ENCODE results near the gene MPP4.

MPP4 gene

DNA sequence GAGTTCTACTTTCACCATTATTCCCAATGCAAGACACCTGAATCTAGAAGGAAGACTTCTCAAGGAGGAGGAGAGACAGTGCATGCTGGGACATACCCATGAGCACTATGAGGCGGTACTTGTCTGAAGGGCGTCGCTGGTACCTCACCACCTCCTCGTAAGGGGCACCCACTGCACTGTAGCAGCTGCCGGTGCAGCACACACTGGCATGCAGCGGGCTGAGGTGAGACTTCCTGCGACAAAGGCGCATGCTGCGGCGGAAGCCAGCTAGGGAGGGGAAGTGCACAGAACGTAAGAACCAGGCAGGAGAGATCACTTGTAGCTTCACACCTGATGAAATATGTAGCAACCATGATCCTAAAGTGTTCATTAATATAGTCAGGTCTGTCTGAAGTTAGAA, 42.3 kb downstream of the MPP4 start:
- H3K4me1 Mint-ChIP-seq (ENCODE audit: low read depth): no peaks in the 10 kb centered on the region
- H3K27ac Mint-ChIP-seq: no peak overlapping the region
- H3K4me3 Mint-ChIP-seq: no peak overlapping the region
- H3K9me3 Mint-ChIP-seq (ENCODE audit: low read depth): no peaks in the 10 kb centered on the region
- peaks cover 9% of the 10 kb centered on the region for H3K27me3 Mint-ChIP-seq
- no peaks in the 10 kb centered on the region for H3K36me3 Mint-ChIP-seq

DNA sequence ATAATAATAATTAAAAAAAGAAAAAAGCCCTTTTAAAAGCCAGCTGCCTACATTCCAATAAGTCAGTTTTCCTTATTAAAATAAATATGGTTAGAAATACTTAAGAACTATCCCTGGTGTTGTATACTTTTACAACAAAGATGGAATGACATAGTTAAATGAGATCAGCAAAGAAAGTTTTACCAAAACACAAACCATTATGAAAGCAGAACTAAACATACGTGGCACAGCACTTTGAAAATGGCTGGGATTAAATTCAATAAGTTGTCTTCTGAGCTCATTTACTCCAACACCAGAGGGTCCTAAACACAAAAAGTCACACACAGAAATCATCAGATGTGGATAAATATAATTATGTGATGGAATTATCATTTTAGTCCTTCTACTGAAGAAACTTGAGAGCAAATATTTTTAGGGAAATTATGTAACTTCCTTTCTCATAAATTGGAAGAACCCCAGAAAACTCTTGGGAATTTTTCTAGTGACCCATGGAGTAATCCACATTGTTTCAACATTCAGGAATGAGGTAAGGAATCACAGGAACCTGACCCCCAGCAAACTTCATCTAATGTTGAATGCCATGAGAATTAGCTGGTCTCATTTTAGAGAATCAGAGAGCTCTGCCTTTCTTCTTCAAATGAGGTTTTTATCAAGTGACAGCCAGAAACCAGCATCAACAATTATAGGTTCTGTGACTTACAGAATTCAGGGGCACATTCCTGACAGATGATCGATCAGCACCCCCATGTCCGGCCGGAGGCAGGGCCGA, 43.6 kb downstream of the MPP4 start:
- no peaks in the 10 kb centered on the region for H3K4me1 Mint-ChIP-seq (ENCODE audit: low read depth)
- no peak overlapping the region for H3K4me3 Mint-ChIP-seq
- no peaks in the 10 kb centered on the region for H3K36me3 Mint-ChIP-seq
- H3K27ac Mint-ChIP-seq: no peak overlapping the region
- no peaks in the 10 kb centered on the region for H3K9me3 Mint-ChIP-seq (ENCODE audit: low read depth)
- H3K27me3 Mint-ChIP-seq: peaks cover 12% of the 10 kb centered on the region

DNA sequence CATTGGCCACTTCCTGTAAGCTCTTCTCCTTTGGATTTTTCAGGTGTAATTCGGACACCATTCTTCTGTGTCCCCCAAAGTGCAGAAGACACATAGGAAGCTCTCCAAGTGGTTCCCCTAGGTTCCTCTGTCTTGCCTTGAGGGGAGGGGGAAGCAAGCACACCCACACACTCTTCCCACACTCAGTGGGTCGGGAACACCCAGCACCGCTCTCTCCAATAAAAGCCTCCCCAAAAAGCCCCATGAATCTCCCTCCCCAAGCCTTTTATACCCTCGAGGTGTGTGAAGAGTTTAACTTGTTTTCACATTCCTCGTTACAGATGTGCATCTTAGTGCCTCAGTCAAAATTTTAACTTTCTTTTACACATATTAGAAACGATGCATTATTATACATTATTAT, 45.2 kb downstream of the MPP4 start:
- Mint-ChIP-seq H3K27me3 (peaks cover 12% of the 10 kb centered on the region), H3K9me3 (ENCODE audit: low read depth) (no peaks in the 10 kb centered on the region), H3K36me3 (no peaks in the 10 kb centered on the region), H3K4me1 (ENCODE audit: low read depth) (no peaks in the 10 kb centered on the region), H3K27ac (no peak overlapping the region), H3K4me3 (no peak overlapping the region)

DNA sequence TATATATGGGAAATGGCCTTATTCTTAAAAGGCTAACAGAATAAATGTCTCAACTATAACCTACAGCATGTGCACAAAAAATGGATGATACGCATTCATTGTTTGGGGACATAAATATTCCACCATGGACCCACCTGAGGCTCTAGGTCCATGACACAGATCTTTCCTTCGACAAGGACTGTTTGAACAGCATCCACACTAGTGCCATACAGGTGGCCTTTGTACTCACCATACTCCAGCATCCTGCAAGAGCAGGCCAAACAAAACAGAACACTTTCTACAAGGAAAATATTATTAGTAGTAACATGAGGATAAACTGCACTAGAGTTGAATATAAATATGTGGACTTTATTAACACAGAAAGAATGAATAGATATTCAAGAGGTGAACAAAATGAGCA, 49.0 kb downstream of the MPP4 start:
- no peaks in the 10 kb centered on the region for H3K36me3 Mint-ChIP-seq
- no peak overlapping the region for H3K4me3 Mint-ChIP-seq
- no peak overlapping the region for H3K27ac Mint-ChIP-seq
- H3K4me1 Mint-ChIP-seq (ENCODE audit: low read depth): no peaks in the 10 kb centered on the region
- no peaks in the 10 kb centered on the region for H3K9me3 Mint-ChIP-seq (ENCODE audit: low read depth)
- H3K27me3 Mint-ChIP-seq: peaks cover 9% of the 10 kb centered on the region

DNA sequence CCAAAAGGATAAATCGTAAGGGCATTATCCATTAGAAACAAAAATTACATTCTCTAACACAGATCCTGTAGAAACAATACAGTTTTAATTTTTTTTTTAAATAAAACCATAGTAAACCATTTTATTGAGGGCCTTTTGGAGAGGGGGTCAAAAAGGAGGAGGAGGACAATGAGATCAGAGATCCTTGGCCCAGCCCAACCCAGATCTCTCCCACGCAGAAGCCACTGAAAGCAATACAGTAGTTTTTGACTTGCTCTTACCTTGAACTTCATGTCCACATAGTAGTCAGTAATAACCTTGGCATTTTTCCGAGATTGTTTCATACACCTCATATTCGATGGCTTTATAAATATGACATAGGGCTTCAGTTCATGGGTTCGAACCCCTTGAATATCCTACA, 51.0 kb downstream of the MPP4 start:
- Mint-ChIP-seq H3K9me3 (ENCODE audit: low read depth) (no peaks in the 10 kb centered on the region), H3K4me3 (no peak overlapping the region), H3K36me3 (no peaks in the 10 kb centered on the region), H3K27ac (no peak overlapping the region), H3K27me3 (peaks cover 4% of the 10 kb centered on the region), H3K4me1 (ENCODE audit: low read depth) (peaks cover 4% of the 10 kb centered on the region)

DNA sequence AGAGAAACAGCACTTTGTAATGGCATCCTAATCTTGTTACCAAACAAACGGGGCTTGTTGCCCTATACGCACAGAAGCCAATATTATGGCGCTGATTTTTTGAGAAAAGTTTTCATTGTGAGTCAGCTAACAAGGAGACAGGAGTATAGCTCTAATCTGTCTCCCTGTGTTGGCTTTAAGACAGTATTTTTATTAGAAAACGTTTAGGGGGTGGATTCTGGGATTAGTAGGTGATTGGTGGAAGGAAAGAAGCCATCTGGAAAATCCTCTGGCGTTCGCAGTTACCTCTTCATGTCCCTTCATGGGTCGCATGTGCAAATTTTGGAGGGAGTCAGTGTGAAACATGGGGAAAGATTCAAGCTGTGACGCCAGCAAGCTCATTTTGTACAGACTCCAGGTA, 54.4 kb downstream of the MPP4 start:
- Mint-ChIP-seq H3K9me3 (ENCODE audit: low read depth) (no peaks in the 10 kb centered on the region), H3K27ac (no peak overlapping the region), H3K4me3 (peak overlapping the region; percentile 90), H3K4me1 (ENCODE audit: low read depth) (peaks cover 9% of the 10 kb centered on the region), H3K36me3 (no peaks in the 10 kb centered on the region), H3K27me3 (no peaks in the 10 kb centered on the region)

GRCh38 chr2:201643216-201643890, 55.1 kb downstream of the MPP4 start, which contains the start of gene TMEM237:
TMEM237 (minus strand) TSS chr2:201643503; CDS start chr2:201643400, 103 bp downstream.
- no peaks in the 10 kb centered on the region for H3K36me3 Mint-ChIP-seq
- H3K4me3 Mint-ChIP-seq: peak within 1 kb of the TSS; percentile 90
- peak within 1 kb of the TSS; percentile 87 for H3K27ac Mint-ChIP-seq
- H3K27me3 Mint-ChIP-seq: no peaks in the 10 kb centered on the region
- H3K9me3 Mint-ChIP-seq (ENCODE audit: low read depth): no peaks in the 10 kb centered on the region
- peaks cover 9% of the 10 kb centered on the region for H3K4me1 Mint-ChIP-seq (ENCODE audit: low read depth)

GRCh38 chr2:201642579-201643215, 55.7 kb downstream of the MPP4 start:
- H3K4me3 Mint-ChIP-seq: peak overlapping the region; percentile 90
- H3K27ac Mint-ChIP-seq: peak overlapping the region; percentile 87
- peaks cover 3% of the 10 kb centered on the region for H3K36me3 Mint-ChIP-seq
- H3K9me3 Mint-ChIP-seq (ENCODE audit: low read depth): no peaks in the 10 kb centered on the region
- H3K4me1 Mint-ChIP-seq (ENCODE audit: low read depth): peaks cover 9% of the 10 kb centered on the region
- no peaks in the 10 kb centered on the region for H3K27me3 Mint-ChIP-seq

DNA sequence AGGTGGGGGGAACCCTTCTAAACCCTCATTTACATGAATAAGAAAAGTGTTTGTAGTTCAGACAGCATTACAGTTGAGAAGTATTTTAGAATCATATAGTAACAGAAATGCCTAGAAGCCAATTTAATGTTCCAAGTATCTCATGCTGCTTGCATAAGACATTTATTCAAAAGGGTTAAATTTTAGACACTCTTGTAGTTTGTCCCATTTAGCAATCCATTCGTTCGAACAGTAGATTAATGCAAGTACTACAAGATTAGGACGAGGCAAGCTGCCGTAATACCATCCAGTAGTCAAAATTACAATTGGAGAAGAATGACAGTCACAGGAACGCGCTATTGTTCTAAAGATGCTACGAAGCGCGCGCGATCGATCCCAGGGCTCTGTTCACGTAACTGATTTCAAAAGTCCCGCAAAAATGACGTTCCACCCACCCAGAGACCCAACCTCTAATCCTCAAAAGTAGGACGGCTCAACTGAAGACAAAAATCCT, 56.3 kb downstream of the MPP4 start:
- H3K4me1 Mint-ChIP-seq (ENCODE audit: low read depth): peaks cover 9% of the 10 kb centered on the region
- H3K9me3 Mint-ChIP-seq (ENCODE audit: low read depth): no peaks in the 10 kb centered on the region
- H3K27ac Mint-ChIP-seq: peak overlapping the region; percentile 87
- peaks cover 3% of the 10 kb centered on the region for H3K36me3 Mint-ChIP-seq
- peak overlapping the region; percentile 90 for H3K4me3 Mint-ChIP-seq
- no peaks in the 10 kb centered on the region for H3K27me3 Mint-ChIP-seq

- peaks cover 10% of the 10 kb centered on the region for H3K36me3 Mint-ChIP-seq
- no peak overlapping the region for H3K27ac Mint-ChIP-seq
- H3K9me3 Mint-ChIP-seq (ENCODE audit: low read depth): no peaks in the 10 kb centered on the region
- peaks cover 9% of the 10 kb centered on the region for H3K4me1 Mint-ChIP-seq (ENCODE audit: low read depth)
- H3K27me3 Mint-ChIP-seq: no peaks in the 10 kb centered on the region
- no peak overlapping the region for H3K4me3 Mint-ChIP-seq
Observed at GRCh38 chr2:201639205-201639604, 59.2 kb downstream of the MPP4 start.

DNA sequence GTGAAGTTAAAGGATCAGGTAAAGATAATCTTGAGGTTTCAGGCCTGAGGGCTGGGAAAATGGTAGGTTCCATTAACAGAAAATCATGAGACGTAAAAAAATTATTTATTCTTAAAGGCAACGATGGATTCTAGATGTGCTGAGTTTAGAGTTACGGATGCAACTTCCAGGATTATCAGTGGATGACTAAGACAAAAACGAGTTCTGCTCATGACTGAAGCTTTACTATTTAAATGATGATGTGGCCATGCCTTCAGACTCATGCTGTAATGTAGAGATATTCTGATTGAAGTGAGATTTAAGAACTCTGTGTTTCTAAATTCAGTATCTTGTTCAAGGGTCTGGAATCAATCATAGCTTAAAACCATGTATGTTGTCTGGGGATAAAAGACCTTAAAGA, 60.1 kb downstream of the MPP4 start:
- H3K9me3 Mint-ChIP-seq (ENCODE audit: low read depth): no peaks in the 10 kb centered on the region
- peaks cover 5% of the 10 kb centered on the region for H3K4me1 Mint-ChIP-seq (ENCODE audit: low read depth)
- no peak overlapping the region for H3K4me3 Mint-ChIP-seq
- no peaks in the 10 kb centered on the region for H3K27me3 Mint-ChIP-seq
- H3K27ac Mint-ChIP-seq: no peak overlapping the region
- H3K36me3 Mint-ChIP-seq: peaks cover 15% of the 10 kb centered on the region

DNA sequence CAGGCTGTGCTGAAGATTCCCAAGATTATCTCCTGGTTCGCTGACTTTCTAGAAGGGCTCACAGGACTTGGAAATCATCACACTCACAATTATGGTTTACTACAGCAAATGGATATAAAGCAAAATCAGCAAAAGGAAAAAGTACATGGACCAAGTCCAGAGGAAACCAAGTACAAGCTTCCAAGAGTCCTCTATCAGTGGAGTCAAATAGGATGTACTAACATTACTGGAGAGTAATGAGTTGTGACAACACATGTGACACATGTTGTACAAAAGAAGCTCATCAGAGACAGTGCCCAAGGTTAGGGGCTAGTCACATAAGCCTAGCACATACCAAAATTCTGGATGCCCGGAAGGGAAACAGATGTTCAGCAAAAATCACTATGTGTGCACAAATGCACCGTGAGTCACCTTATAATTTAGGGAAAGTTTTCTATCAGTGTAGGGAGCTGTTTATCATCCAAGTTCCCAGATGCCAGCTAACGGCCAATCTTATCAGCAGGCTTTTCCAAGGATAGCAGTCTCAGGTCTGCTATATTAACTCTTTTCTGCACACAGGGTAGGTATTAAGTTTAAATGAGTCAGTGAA, 64.7 kb downstream of the MPP4 start:
- Mint-ChIP-seq H3K4me3 (no peak overlapping the region), H3K27ac (no peak overlapping the region), H3K27me3 (no peaks in the 10 kb centered on the region), H3K4me1 (ENCODE audit: low read depth) (no peaks in the 10 kb centered on the region), H3K9me3 (ENCODE audit: low read depth) (no peaks in the 10 kb centered on the region), H3K36me3 (peaks cover 29% of the 10 kb centered on the region)

- no peak overlapping the region for H3K27ac Mint-ChIP-seq
- H3K27me3 Mint-ChIP-seq: no peaks in the 10 kb centered on the region
- H3K9me3 Mint-ChIP-seq (ENCODE audit: low read depth): no peaks in the 10 kb centered on the region
- H3K4me1 Mint-ChIP-seq (ENCODE audit: low read depth): no peaks in the 10 kb centered on the region
- H3K4me3 Mint-ChIP-seq: no peak overlapping the region
- H3K36me3 Mint-ChIP-seq: peaks cover 27% of the 10 kb centered on the region
Observed at GRCh38 chr2:201631041-201631440, 67.4 kb downstream of the MPP4 start.

- Mint-ChIP-seq H3K9me3 (ENCODE audit: low read depth) (no peaks in the 10 kb centered on the region), H3K4me1 (ENCODE audit: low read depth) (no peaks in the 10 kb centered on the region), H3K27ac (no peak overlapping the region), H3K36me3 (peaks cover 25% of the 10 kb centered on the region), H3K4me3 (no peak overlapping the region), H3K27me3 (no peaks in the 10 kb centered on the region)
Observed at GRCh38 chr2:201630577-201630976, 67.9 kb downstream of the MPP4 start.

- Mint-ChIP-seq H3K27me3 (no peaks in the 10 kb centered on the region), H3K4me1 (ENCODE audit: low read depth) (no peaks in the 10 kb centered on the region), H3K36me3 (peaks cover 18% of the 10 kb centered on the region), H3K9me3 (ENCODE audit: low read depth) (no peaks in the 10 kb centered on the region), H3K4me3 (no peak overlapping the region), H3K27ac (no peak overlapping the region)
Observed at GRCh38 chr2:201628545-201628944, 69.9 kb downstream of the MPP4 start.
